GM23248 (cell line): ENCODE measurements around the gene TENT5C. TPM values are rescaled to one million over a fixed set of nuclear protein-coding genes. Genes with fewer than 3 reads are reported as not detected.

Experiments used
- DNase-seq: peaks from one replicate; pipeline ENCODE4 v3.0.0-alpha.2; 2015
- H2AFZ ChIP-seq: fragments of 200-600 bp; sonication (generic); 2 replicates; pipeline ENCODE4 v1.6.1; 2016; ENCODE audit warnings: antibody characterized with exemption
- H3F3A ChIP-seq: fragments of 200-600 bp; sonication (generic); 2 replicates; pipeline ENCODE4 v1.6.1; 2016; ENCODE audit warnings: mild to moderate bottlenecking, antibody characterized with exemption, mixed run types; ENCODE audit not compliant: insufficient read depth
- H3K27ac ChIP-seq: fragments of 200-600 bp; sonication (generic); 2 replicates; pipeline ENCODE4 v1.5.1; 2016; ENCODE audit warnings: mild to moderate bottlenecking
- H3K27me3 ChIP-seq: fragments of 200-600 bp; sonication (generic); replicated peaks from 2 replicates; pipeline ENCODE4 v1.6.1; 2016; ENCODE audit warnings: mild to moderate bottlenecking; ENCODE audit not compliant: insufficient read depth
- H3K36me3 ChIP-seq: fragments of 200-600 bp; sonication (generic); 2 replicates; pipeline ENCODE4 v1.6.1; 2016; ENCODE audit warnings: low read depth, mild to moderate bottlenecking
- H3K4me1 ChIP-seq: fragments of 200-600 bp; sonication (generic); 2 replicates; pipeline ENCODE4 v1.6.1; 2016; ENCODE audit warnings: mild to moderate bottlenecking; ENCODE audit not compliant: insufficient read depth
- H3K4me2 ChIP-seq: fragments of 200-600 bp; sonication (generic); one replicate; pipeline ENCODE4 v1.6.1; 2016; ENCODE audit warnings: mild to moderate bottlenecking; ENCODE audit not compliant: unreplicated experiment
- H3K4me3 ChIP-seq: fragments of 200-600 bp; sonication (generic); 2 replicates; pipeline ENCODE4 v1.5.1; 2016; ENCODE audit warnings: mild to moderate bottlenecking
- H3K79me2 ChIP-seq: fragments of 200-600 bp; sonication (generic); 2 replicates; pipeline ENCODE4 v1.6.1; 2016; ENCODE audit warnings: mild to moderate bottlenecking; ENCODE audit not compliant: insufficient read depth
- H3K9ac ChIP-seq: fragments of 200-600 bp; sonication (generic); 2 replicates; pipeline ENCODE4 v1.6.1; 2016; ENCODE audit warnings: mild to moderate bottlenecking
- H3K9me2 ChIP-seq: fragments of 200-600 bp; sonication (generic); 2 replicates; pipeline ENCODE4 v1.6.1; 2016; ENCODE audit warnings: mixed run types, mild to moderate bottlenecking, moderate library complexity; ENCODE audit not compliant: insufficient read depth
- H3K9me3 ChIP-seq: fragments of 200-600 bp; sonication (generic); one replicate; pipeline ENCODE4 v1.6.1; 2017; ENCODE audit warnings: low read depth
- H4K20me1 ChIP-seq: fragments of 200-600 bp; sonication (generic); 2 replicates; pipeline ENCODE4 v1.6.0; 2016; ENCODE audit not compliant: insufficient read depth
- EZH2 ChIP-seq: fragments of 200-600 bp; sonication (generic); IDR thresholded peaks from 2 replicates; pipeline ENCODE4 v1.6.1; 2018; ENCODE audit warnings: antibody characterized with exemption, mild to moderate bottlenecking; ENCODE audit not compliant: insufficient read depth, poor library complexity, severe bottlenecking
- EZH2phosphoT487 ChIP-seq: fragments of 200-600 bp; sonication (generic); IDR thresholded peaks from 2 replicates; pipeline ENCODE4 v1.6.1; 2018; ENCODE audit warnings: antibody characterized with exemption, moderate library complexity, mild to moderate bottlenecking, low read depth; ENCODE audit not compliant: insufficient read depth
- WGBS, 2 experiments: methylation state at CpG; one replicate each; pipeline ENCODE4 v1.1.6; 2015 to 2017; ENCODE audit warnings: low lambda C conversion rate in 2 of 2, low coverage in 1 of 2; ENCODE audit errors: missing lambda C conversion rate in 2 of 2; 5-methylcytosine and 5-hydroxymethylcytosine counted together
- in situ Hi-C: fragments of 300-500 bp; cut with MboI; formaldehyde crosslinking; loops from 2 replicates; pipeline ENCODE4 v1.15.0; 2020
- polyA plus RNA-seq: library from polyadenylated mRNA; unstranded; fragments of >200 nt; fragmentation: Nextera tagmentation; extraction: Ambion mirVana; gene quantifications from 2 replicates; pipeline ENCODE4 v1.2.1, GENCODE V29; 2016
- total RNA-seq: library from RNA; depleted of rRNA; stranded (reverse); fragments of >200 nt; shearing (Covaris generic); gene quantifications from 2 replicates; pipeline ENCODE4 v1.2.3, GENCODE V29; 2014

TENT5C gene
- total and polyA plus RNA-seq, 2 experiments from 2014 or later = 0.20 TPM; not detected in 1

- H4K20me1 ChIP-seq = no peaks in the 10 kb centered on the region
- 88 to 91% methylated on average over 4 of the region's 4 CpGs for WGBS, 2 experiments
- no peak for DNase-seq
- H3K4me3 ChIP-seq = no peak overlapping the region
- H3K79me2 ChIP-seq = no peaks in the 10 kb centered on the region
- no peaks in the 10 kb centered on the region for H3F3A ChIP-seq
- H3K27me3 ChIP-seq = no peaks in the 10 kb centered on the region; the same call in 1 of the 2 replicates
- in situ Hi-C loops = no loop called here
- H3K9me3 ChIP-seq = no peaks in the 10 kb centered on the region
- no peak overlapping the region for H3K27ac ChIP-seq
- no peak overlapping the region for H2AFZ ChIP-seq
- H3K4me1 ChIP-seq = no peaks in the 10 kb centered on the region; the same call in 1 of the 2 replicates
- H3K36me3 ChIP-seq = no peaks in the 10 kb centered on the region
- H3K9me2 ChIP-seq = no peaks in the 10 kb centered on the region
- TF ChIP-seq EZH2phosphoT487 = no peak
- no peak for TF ChIP-seq EZH2
- H3K9ac ChIP-seq = no peak overlapping the region
- no peak overlapping the region for H3K4me2 ChIP-seq
Observed at GRCh38 chr1:117651616-117652015, 45.8 kb downstream of the TENT5C start.

GRCh38 chr1:117652421-117652820 is 46.6 kb downstream of the TENT5C start:
- 89 to 98% methylated on average over 2 of the region's 2 CpGs for WGBS, 2 experiments
- no peaks in the 10 kb centered on the region for H3K9me2 ChIP-seq
- no peaks in the 10 kb centered on the region for H4K20me1 ChIP-seq
- H3K27ac ChIP-seq = no peak overlapping the region
- no peaks in the 10 kb centered on the region; the same call in 1 of the 2 replicates for H3K27me3 ChIP-seq
- H3K9ac ChIP-seq = no peak overlapping the region
- no peak for DNase-seq
- H3K9me3 ChIP-seq = no peaks in the 10 kb centered on the region
- H3K4me3 ChIP-seq = no peak overlapping the region
- H3K4me1 ChIP-seq = no peaks in the 10 kb centered on the region; the same call in 1 of the 2 replicates
- no peaks in the 10 kb centered on the region for H3K79me2 ChIP-seq
- no peak overlapping the region for H3K4me2 ChIP-seq
- no peak for TF ChIP-seq EZH2phosphoT487
- no peak for TF ChIP-seq EZH2
- no peak overlapping the region for H2AFZ ChIP-seq
- H3F3A ChIP-seq = no peaks in the 10 kb centered on the region
- no peaks in the 10 kb centered on the region for H3K36me3 ChIP-seq
- in situ Hi-C loops = no loop called here

GRCh38 chr1:117653195-117653594 is 47.3 kb downstream of the TENT5C start:
- H3K9ac ChIP-seq = no peak overlapping the region
- H3F3A ChIP-seq = no peaks in the 10 kb centered on the region
- no peaks in the 10 kb centered on the region; the same call in 1 of the 2 replicates for H3K4me1 ChIP-seq
- no peak overlapping the region for H3K4me3 ChIP-seq
- H3K27me3 ChIP-seq = no peaks in the 10 kb centered on the region; the same call in 1 of the 2 replicates
- in situ Hi-C loops = no loop called here
- TF ChIP-seq EZH2 = no peak
- TF ChIP-seq EZH2phosphoT487 = no peak
- no peak overlapping the region for H2AFZ ChIP-seq
- no peaks in the 10 kb centered on the region for H4K20me1 ChIP-seq
- no peak overlapping the region for H3K4me2 ChIP-seq
- H3K27ac ChIP-seq = no peak overlapping the region
- DNase-seq = no peak
- no peaks in the 10 kb centered on the region for H3K9me2 ChIP-seq
- no peaks in the 10 kb centered on the region for H3K79me2 ChIP-seq
- H3K36me3 ChIP-seq = no peaks in the 10 kb centered on the region
- 99 to 100% methylated on average over 4 of the region's 4 CpGs for WGBS, 2 experiments
- no peaks in the 10 kb centered on the region for H3K9me3 ChIP-seq

- Histone ChIP-seq H3K4me3 (no peak overlapping the region), H3K4me1 (no peaks in the 10 kb centered on the region; the same call in 1 of the 2 replicates), H3K36me3 (no peaks in the 10 kb centered on the region), H2AFZ (no peak overlapping the region), H4K20me1 (no peaks in the 10 kb centered on the region), H3K9me2 (no peaks in the 10 kb centered on the region), H3K9ac (no peak overlapping the region), H3K9me3 (no peaks in the 10 kb centered on the region), H3K27me3 (no peaks in the 10 kb centered on the region), H3K27ac (no peak overlapping the region), H3F3A (no peaks in the 10 kb centered on the region), H3K4me2 (no peak overlapping the region), H3K79me2 (no peaks in the 10 kb centered on the region)
- WGBS, 2 experiments = 73 to 78% methylated on average over 10 to 11 of the region's 11 CpGs
- DNase-seq = no peak
- in situ Hi-C loops = no loop called here
- TF ChIP-seq EZH2 = no peak
- TF ChIP-seq EZH2phosphoT487 = no peak
Observed at GRCh38 chr1:117653732-117654492, 48.1 kb downstream of the TENT5C start.
